ENCODE data around the gene GABRG2. TPM values are rescaled to one million over a fixed set of nuclear protein-coding genes. Genes with fewer than 3 reads are reported as not detected.
"Not testable (repeated sequence)": the region's sequence is repeated elsewhere in the genome, so short reads cannot be mapped to it uniquely, and the experiment has no call there.

The GABRG2 gene
- 0.04 and 0.73 TPM in 2 replicates for total RNA-seq (2014; rRNA removed; shearing (Covaris generic))

DNA sequence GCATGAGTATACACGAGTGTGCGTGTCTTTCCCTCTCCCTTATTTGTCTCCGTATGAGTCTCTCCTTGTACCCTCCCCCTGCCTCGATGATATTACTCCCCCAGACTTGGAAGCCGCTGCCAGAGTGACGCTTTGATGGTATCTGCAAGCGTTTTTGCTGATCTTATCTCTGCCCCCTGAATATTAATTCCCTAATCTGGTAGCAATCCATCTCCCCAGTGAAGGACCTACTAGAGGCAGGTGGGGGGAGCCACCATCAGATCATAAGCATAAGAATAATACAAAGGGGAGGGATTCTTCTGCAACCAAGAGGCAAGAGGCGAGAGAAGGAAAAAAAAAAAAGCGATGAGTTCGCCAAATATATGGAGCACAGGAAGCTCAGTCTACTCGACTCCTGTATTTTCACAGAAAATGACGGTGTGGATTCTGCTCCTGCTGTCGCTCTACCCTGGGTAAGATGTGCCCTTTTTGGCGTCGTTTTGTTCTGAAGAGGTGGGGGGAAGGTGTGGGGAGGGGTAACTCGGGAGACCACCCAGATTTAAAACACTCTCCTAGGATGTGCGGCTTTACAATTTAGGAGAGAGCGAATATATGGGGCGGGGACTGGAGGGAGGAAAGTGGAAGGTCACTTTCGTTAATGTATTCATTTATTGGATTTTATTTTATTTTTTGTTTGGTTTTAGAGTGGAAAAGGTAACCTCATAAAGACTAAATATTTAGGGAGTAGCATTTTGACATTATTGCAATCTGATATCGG lies at the start of gene GABRG2:
GABRG2 (plus strand) TSS at position 119 of the 757 bp plus-strand sequence; CDS start at position 346, 227 bp downstream.
- Histone ChIP-seq H3K27me3 (ENCODE audit: control insufficient read depth, insufficient read depth, low read length) (peaks cover 2% of the 10 kb centered on the region; the same call in 1 of the 2 replicates), H3K4me3 (ENCODE audit: insufficient read depth, low read depth, low read length) (peak within 1 kb of the TSS; percentile 55), H3K36me3 (replicated peaks; ENCODE audit: control insufficient read depth, insufficient read depth, low read length) (no peaks in the 10 kb centered on the region)
- peak; percentile 8 for DNase-seq

DNA sequence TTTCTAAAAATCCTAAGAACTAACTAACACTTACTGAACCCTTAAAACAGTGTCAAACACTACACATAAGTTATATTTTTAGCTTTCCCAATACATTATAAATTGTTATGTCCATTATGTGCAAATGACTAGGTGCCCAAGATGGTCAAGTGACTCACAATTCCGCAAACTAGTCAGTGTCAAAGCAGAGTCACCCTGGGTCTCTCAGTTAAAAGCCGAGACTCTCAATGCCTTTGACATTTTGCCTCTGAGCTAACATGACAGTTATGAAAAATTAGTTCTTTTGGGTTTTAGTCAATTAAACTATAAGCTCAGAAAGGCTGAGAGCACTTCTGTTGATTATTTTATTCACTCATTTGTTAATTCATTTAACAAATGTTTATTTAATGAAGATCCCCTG lies 42.3 kb upstream of the GABRG2 start:
- Histone ChIP-seq H3K27me3 (ENCODE audit: control insufficient read depth, insufficient read depth, low read length) (no peaks in the 10 kb centered on the region), H3K36me3 (replicated peaks; ENCODE audit: control insufficient read depth, insufficient read depth, low read length) (no peaks in the 10 kb centered on the region), H3K4me3 (ENCODE audit: insufficient read depth, low read depth, low read length) (no peak overlapping the region)
- DNase-seq: no peak

DNA sequence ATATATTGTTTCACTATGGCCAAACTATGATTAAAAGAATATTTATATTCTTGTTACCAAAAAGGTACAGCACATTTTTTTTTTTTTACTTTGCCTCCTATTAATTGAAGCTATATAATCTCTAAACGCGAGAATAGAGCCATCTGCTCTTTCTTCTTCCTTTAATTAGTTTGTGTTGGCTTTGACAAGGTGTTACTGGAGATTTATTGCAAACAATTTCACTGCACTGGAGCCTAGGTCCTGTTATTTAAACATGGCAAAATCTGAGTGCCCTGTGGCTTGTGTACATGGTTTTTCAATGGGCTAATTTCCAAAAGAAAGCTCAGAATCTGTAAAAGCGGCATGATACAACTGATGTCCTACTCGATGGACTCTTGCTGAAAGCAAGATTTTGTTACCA lies 40.8 kb upstream of the GABRG2 start:
- no peak for DNase-seq
- H3K27me3 ChIP-seq (ENCODE audit: control insufficient read depth, insufficient read depth, low read length): no peaks in the 10 kb centered on the region
- no peak overlapping the region for H3K4me3 ChIP-seq (ENCODE audit: insufficient read depth, low read depth, low read length)
- no peaks in the 10 kb centered on the region for H3K36me3 ChIP-seq (replicated peaks; ENCODE audit: control insufficient read depth, insufficient read depth, low read length)

- Histone ChIP-seq H3K27me3 (ENCODE audit: control insufficient read depth, insufficient read depth, low read length) (no peaks in the 10 kb centered on the region), H3K4me3 (ENCODE audit: insufficient read depth, low read depth, low read length) (no peak overlapping the region), H3K36me3 (replicated peaks; ENCODE audit: control insufficient read depth, insufficient read depth, low read length) (no peaks in the 10 kb centered on the region)
- no peak for DNase-seq
Measured at GRCh38 chr5:162037431-162037830, 30.1 kb upstream of the GABRG2 start.

GRCh38 chr5:162047279-162047678 lies 20.3 kb upstream of the GABRG2 start:
- no peaks in the 10 kb centered on the region for H3K36me3 ChIP-seq (replicated peaks; ENCODE audit: control insufficient read depth, insufficient read depth, low read length)
- no peak overlapping the region for H3K4me3 ChIP-seq (ENCODE audit: insufficient read depth, low read depth, low read length)
- DNase-seq: no peak
- no peaks in the 10 kb centered on the region for H3K27me3 ChIP-seq (ENCODE audit: control insufficient read depth, insufficient read depth, low read length)

DNA sequence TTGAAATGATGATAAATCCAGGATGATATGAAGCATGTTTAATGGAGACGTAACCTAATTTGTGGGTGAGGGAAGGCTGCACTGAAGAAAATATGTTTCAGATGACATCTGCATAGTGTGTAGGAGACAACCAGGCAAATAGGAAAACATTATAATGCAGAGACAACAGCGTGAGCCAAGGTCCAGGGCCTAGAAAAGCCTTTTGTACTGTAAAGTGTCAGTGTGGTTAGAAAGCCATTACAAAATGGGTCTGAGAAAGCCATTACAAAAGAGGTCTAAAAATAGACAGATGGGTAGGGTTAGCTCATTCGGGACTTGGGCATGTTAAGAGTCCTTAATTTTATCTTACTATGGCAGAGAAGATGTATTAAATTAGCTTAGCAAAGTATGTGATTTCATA lies 14.9 kb upstream of the GABRG2 start:
- Histone ChIP-seq H3K4me3 (ENCODE audit: insufficient read depth, low read depth, low read length) (no peak overlapping the region), H3K36me3 (replicated peaks; ENCODE audit: control insufficient read depth, insufficient read depth, low read length) (no peaks in the 10 kb centered on the region), H3K27me3 (ENCODE audit: control insufficient read depth, insufficient read depth, low read length) (no peaks in the 10 kb centered on the region)
- no peak for DNase-seq

DNA sequence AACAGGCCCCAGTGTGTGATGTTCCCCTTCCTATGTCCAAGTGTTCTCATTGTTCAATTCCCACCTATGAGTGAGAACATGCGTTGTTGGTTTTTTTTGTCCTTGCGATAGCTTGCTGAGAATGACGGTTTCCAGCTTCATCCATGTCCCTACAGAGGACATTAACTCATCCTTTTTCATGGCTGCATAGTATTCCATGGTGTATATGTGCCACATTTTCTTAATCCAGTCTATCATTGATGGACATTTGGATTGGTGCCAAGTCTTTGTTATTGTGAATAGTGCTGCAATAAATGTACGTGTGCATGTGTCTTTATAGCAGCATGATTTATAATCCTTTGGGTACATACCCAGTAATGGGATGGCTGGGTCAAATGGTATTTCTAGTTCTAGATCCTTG lies 12.5 kb upstream of the GABRG2 start:
- not testable (repeated sequence) for H3K27me3 ChIP-seq (ENCODE audit: control insufficient read depth, insufficient read depth, low read length); H3K4me3 ChIP-seq (ENCODE audit: insufficient read depth, low read depth, low read length); DNase-seq; H3K36me3 ChIP-seq (replicated peaks; ENCODE audit: control insufficient read depth, insufficient read depth, low read length)

GRCh38 chr5:162067162-162067561 lies 411 bp upstream of the GABRG2 start:
- no peak for DNase-seq
- H3K27me3 ChIP-seq (ENCODE audit: control insufficient read depth, insufficient read depth, low read length): peaks cover 2% of the 10 kb centered on the region; the same call in 1 of the 2 replicates
- H3K36me3 ChIP-seq (replicated peaks; ENCODE audit: control insufficient read depth, insufficient read depth, low read length): no peaks in the 10 kb centered on the region
- peak overlapping the region; percentile 55 for H3K4me3 ChIP-seq (ENCODE audit: insufficient read depth, low read depth, low read length)

- Histone ChIP-seq H3K27me3 (ENCODE audit: control insufficient read depth, insufficient read depth, low read length) (peaks cover 2% of the 10 kb centered on the region; the same call in 1 of the 2 replicates), H3K4me3 (ENCODE audit: insufficient read depth, low read depth, low read length) (peak overlapping the region; percentile 55), H3K36me3 (replicated peaks; ENCODE audit: control insufficient read depth, insufficient read depth, low read length) (no peaks in the 10 kb centered on the region)
- DNase-seq: peak; percentile 55
Measured at GRCh38 chr5:162068412-162068811, 839 bp downstream of the GABRG2 start.

DNA sequence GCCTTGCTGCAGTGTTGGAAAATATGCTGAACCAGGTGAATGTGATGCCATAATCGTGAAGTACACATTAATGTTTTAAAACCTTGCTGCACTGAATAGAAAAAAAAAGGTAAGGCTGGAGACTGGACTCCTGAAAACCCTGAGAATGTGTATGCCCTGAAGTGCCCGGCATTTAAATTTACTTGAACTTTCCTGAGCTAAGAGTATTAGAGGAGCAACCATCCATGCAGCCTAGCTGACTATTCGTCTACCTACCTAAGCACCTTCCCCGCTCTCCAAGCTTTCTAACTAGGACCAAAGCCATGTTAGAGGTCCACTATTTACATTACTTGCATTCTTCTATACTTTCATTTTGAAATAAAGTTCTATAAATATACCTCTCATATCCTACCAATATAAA lies 1.4 kb downstream of the GABRG2 start:
- Histone ChIP-seq H3K4me3 (ENCODE audit: insufficient read depth, low read depth, low read length) (no peak overlapping the region), H3K36me3 (replicated peaks; ENCODE audit: control insufficient read depth, insufficient read depth, low read length) (no peaks in the 10 kb centered on the region), H3K27me3 (ENCODE audit: control insufficient read depth, insufficient read depth, low read length) (peaks cover 2% of the 10 kb centered on the region; the same call in 1 of the 2 replicates)
- no peak for DNase-seq

- H3K27me3 ChIP-seq (ENCODE audit: control insufficient read depth, insufficient read depth, low read length): no peaks in the 10 kb centered on the region
- no peaks in the 10 kb centered on the region for H3K36me3 ChIP-seq (replicated peaks; ENCODE audit: control insufficient read depth, insufficient read depth, low read length)
- H3K4me3 ChIP-seq (ENCODE audit: insufficient read depth, low read depth, low read length): no peak overlapping the region
- no peak for DNase-seq
Measured at GRCh38 chr5:162078805-162079204, 11.2 kb downstream of the GABRG2 start.

DNA sequence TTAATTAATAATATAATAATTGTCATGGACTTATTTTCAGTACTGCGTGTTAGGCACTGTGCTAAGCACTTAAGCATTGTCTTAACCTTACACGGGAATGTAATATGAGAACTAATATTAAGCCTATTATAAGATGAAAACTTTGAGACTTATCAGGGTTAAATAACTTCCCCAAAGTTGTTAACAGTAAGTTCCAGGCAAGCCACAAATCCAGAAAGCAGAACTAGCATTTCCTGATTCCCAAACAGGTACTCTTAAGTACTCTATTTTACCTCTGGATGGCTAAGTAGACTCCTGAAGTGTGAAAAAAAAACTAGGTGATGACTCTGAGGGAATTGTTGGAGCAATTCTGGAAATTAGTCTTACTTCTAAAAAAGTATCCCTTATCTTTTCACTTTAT lies 23.8 kb downstream of the GABRG2 start:
- Histone ChIP-seq H3K27me3 (ENCODE audit: control insufficient read depth, insufficient read depth, low read length) (no peaks in the 10 kb centered on the region), H3K4me3 (ENCODE audit: insufficient read depth, low read depth, low read length) (no peak overlapping the region), H3K36me3 (replicated peaks; ENCODE audit: control insufficient read depth, insufficient read depth, low read length) (no peaks in the 10 kb centered on the region)
- DNase-seq: no peak

DNA sequence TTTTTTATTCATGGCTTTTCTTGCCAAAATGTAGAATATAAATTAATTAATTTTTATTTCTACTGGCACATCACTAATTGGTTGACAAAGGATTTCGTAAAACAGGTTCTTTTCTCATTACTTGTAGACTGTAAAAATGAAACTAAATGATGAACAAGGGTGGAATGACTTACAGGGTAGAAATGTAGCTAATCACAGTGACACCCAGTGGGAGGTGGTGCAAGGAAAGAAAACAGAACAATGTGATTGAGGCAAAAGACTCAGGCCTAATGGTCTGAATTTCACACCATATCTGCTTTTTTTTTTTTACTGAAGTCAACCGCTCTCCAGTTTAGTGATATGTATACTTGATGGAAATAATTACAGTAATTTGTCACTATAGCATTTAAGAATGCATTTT lies 28.9 kb downstream of the GABRG2 start:
- H3K36me3 ChIP-seq (replicated peaks; ENCODE audit: control insufficient read depth, insufficient read depth, low read length): no peaks in the 10 kb centered on the region
- DNase-seq: peak; percentile 0
- no peak overlapping the region for H3K4me3 ChIP-seq (ENCODE audit: insufficient read depth, low read depth, low read length)
- H3K27me3 ChIP-seq (ENCODE audit: control insufficient read depth, insufficient read depth, low read length): no peaks in the 10 kb centered on the region

DNA sequence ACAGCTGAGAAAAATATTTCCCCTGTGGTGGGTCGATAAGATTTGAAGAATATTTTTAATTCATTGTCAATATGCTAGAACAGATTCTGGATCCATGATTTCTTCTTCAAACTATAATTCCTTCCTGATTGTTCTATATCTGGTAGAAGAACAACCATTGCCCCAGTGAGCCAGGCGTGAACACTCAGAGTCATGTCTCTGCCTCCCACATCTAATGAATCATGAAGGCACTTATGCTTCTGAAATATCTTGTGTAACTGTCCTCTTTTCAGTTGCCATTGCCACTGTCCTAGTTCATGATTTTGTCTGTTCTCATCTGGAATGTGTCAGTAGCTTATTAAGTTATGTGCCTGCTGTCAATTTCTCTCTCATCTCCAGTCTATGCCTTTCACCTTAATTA lies 40.0 kb downstream of the GABRG2 start:
- DNase-seq: no peak
- H3K4me3 ChIP-seq (ENCODE audit: insufficient read depth, low read depth, low read length): no peak overlapping the region

GRCh38 chr5:162119801-162120200 lies 52.2 kb downstream of the GABRG2 start:
- no peaks in the 10 kb centered on the region for H3K36me3 ChIP-seq (replicated peaks; ENCODE audit: control insufficient read depth, insufficient read depth, low read length)
- no peak overlapping the region for H3K4me3 ChIP-seq (ENCODE audit: insufficient read depth, low read depth, low read length)
- no peak for DNase-seq
- H3K27me3 ChIP-seq (ENCODE audit: control insufficient read depth, insufficient read depth, low read length): no peaks in the 10 kb centered on the region

More for the DNA sequence above, 40.0 kb downstream of the GABRG2 start:
- H3K27me3 ChIP-seq (ENCODE audit: control insufficient read depth, insufficient read depth, low read length): no peaks in the 10 kb centered on the region
- no peaks in the 10 kb centered on the region for H3K36me3 ChIP-seq (replicated peaks; ENCODE audit: control insufficient read depth, insufficient read depth, low read length)
